ENCODE measurements around the gene BFSP1. TPM values are rescaled to one million over a fixed set of nuclear protein-coding genes. Genes with fewer than 3 reads are reported as not detected.

The BFSP1 gene
- total and polyA plus RNA-seq, 2 experiments from 2014 or later, result 2.7 to 4.9 TPM

DNA sequence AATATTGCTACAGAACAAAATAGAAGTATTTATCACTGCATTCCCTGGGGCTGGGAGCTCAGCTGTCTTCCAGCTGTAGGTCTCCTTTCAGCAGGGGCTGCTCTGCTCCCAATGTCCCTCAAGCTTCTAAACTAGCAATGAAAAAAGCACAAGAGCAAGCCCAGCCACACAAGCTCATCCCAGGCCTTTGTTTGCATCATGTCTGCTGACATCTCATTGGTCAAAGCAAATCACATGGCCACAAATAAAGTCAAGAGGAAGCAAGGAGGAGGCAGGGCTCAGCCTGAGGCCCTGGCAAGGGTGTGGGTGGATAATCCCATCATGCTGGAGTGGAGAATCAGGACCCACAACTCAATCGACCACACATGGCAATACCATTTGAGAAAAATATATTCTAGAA lies 2.2 kb upstream of the BFSP1 start:
- no peak for TF ChIP-seq STAT1 (IDR thresholded peaks at IDR 0.05; ENCODE audit: unreplicated experiment)
- TF ChIP-seq, protein P1, sequence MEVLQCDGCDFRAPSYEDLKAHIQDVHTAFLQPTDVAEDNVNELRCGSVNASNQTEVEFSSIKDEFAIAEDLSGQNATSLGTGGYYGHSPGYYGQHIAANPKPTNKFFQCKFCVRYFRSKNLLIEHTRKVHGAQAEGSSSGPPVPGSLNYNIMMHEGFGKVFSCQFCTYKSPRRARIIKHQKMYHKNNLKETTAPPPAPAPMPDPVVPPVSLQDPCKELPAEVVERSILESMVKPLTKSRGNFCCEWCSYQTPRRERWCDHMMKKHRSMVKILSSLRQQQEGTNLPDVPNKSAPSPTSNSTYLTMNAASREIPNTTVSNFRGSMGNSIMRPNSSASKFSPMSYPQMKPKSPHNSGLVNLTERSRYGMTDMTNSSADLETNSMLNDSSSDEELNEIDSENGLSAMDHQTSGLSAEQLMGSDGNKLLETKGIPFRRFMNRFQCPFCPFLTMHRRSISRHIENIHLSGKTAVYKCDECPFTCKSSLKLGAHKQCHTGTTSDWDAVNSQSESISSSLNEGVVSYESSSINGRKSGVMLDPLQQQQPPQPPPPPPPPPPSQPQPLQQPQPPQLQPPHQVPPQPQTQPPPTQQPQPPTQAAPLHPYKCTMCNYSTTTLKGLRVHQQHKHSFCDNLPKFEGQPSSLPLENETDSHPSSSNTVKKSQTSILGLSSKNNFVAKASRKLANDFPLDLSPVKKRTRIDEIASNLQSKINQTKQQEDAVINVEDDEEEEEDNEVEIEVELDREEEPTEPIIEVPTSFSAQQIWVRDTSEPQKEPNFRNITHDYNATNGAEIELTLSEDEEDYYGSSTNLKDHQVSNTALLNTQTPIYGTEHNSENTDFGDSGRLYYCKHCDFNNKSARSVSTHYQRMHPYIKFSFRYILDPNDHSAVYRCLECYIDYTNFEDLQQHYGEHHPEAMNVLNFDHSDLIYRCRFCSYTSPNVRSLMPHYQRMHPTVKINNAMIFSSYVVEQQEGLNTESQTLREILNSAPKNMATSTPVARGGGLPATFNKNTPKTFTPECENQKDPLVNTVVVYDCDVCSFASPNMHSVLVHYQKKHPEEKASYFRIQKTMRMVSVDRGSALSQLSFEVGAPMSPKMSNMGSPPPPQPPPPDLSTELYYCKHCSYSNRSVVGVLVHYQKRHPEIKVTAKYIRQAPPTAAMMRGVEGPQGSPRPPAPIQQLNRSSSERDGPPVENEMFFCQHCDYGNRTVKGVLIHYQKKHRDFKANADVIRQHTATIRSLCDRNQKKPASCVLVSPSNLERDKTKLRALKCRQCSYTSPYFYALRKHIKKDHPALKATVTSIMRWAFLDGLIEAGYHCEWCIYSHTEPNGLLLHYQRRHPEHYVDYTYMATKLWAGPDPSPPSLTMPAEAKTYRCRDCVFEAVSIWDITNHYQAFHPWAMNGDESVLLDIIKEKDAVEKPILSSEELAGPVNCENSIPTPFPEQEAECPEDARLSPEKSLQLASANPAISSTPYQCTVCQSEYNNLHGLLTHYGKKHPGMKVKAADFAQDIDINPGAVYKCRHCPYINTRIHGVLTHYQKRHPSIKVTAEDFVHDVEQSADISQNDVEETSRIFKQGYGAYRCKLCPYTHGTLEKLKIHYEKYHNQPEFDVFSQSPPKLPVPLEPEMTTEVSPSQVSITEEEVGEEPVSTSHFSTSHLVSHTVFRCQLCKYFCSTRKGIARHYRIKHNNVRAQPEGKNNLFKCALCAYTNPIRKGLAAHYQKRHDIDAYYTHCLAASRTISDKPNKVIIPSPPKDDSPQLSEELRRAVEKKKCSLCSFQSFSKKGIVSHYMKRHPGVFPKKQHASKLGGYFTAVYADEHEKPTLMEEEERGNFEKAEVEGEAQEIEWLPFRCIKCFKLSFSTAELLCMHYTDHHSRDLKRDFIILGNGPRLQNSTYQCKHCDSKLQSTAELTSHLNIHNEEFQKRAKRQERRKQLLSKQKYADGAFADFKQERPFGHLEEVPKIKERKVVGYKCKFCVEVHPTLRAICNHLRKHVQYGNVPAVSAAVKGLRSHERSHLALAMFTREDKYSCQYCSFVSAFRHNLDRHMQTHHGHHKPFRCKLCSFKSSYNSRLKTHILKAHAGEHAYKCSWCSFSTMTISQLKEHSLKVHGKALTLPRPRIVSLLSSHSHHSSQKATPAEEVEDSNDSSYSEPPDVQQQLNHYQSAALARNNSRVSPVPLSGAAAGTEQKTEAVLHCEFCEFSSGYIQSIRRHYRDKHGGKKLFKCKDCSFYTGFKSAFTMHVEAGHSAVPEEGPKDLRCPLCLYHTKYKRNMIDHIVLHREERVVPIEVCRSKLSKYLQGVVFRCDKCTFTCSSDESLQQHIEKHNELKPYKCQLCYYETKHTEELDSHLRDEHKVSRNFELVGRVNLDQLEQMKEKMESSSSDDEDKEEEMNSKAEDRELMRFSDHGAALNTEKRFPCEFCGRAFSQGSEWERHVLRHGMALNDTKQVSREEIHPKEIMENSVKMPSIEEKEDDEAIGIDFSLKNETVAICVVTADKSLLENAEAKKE (CRISPR knock-in tag; IDR thresholded peaks at IDR 0.05), result no peak
- TF ChIP-seq ZNF331 (CRISPR knock-in tag; IDR thresholded peaks at IDR 0.05; ENCODE audit: low read depth), result no peak
- no peak for TF ChIP-seq ZNF114 (CRISPR knock-in tag; IDR thresholded peaks at IDR 0.05)
- TF ChIP-seq, protein P2, sequence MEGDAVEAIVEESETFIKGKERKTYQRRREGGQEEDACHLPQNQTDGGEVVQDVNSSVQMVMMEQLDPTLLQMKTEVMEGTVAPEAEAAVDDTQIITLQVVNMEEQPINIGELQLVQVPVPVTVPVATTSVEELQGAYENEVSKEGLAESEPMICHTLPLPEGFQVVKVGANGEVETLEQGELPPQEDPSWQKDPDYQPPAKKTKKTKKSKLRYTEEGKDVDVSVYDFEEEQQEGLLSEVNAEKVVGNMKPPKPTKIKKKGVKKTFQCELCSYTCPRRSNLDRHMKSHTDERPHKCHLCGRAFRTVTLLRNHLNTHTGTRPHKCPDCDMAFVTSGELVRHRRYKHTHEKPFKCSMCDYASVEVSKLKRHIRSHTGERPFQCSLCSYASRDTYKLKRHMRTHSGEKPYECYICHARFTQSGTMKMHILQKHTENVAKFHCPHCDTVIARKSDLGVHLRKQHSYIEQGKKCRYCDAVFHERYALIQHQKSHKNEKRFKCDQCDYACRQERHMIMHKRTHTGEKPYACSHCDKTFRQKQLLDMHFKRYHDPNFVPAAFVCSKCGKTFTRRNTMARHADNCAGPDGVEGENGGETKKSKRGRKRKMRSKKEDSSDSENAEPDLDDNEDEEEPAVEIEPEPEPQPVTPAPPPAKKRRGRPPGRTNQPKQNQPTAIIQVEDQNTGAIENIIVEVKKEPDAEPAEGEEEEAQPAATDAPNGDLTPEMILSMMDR (conservative IDR thresholded peaks at IDR 0.05; ENCODE audit: low read depth in 2 of 2), result no peak
- no peak for TF ChIP-seq NANOG (IDR thresholded peaks at IDR 0.05; ENCODE audit: borderline replicate concordance)
- no peak for TF ChIP-seq EZH2 (IDR thresholded peaks at IDR 0.05; ENCODE audit: low read depth, unreplicated experiment)
- TF ChIP-seq POLR2AphosphoS5 (IDR thresholded peaks at IDR 0.05; ENCODE audit: low read depth), result peak; percentile 41; the same call in 1 of the 2 replicates
- TF ChIP-seq JUNB (IDR thresholded peaks at IDR 0.05; ENCODE audit: unreplicated experiment), result no peak
- ATAC-seq, result peak; percentile 13
- Mint-ChIP-seq H3K4me1 (peaks cover 18% of the 10 kb centered on the region), H3K27ac (no peak overlapping the region), H3K9me3 (peaks cover 4% of the 10 kb centered on the region; the same call in 2 of the 3 replicates), H3K4me3 (no peak overlapping the region), H3K36me3 (ENCODE audit: low read depth) (peaks cover 3% of the 10 kb centered on the region; the same call in 2 of the 3 replicates), H3K27me3 (ENCODE audit: insufficient read depth, low read depth, poor library complexity) (peaks cover 13% of the 10 kb centered on the region)
- Histone ChIP-seq H3K4me3 (no peak overlapping the region), H3F3A (replicated peaks; ENCODE audit: low read depth) (peaks cover 15% of the 10 kb centered on the region), H3K4me2 (peak overlapping the region; percentile 56; the same call in 1 of the 2 replicates), H3K27ac (ENCODE audit: low read depth) (peak overlapping the region; percentile 20; the same call in 1 of the 2 replicates), H3K36me3 (ENCODE audit: insufficient read depth) (no peaks in the 10 kb centered on the region), H3K27me3 (ENCODE audit: insufficient read depth) (peaks cover 23% of the 10 kb centered on the region), H4K20me1 (replicated peaks; ENCODE audit: insufficient read depth) (no peaks in the 10 kb centered on the region), H2AFZ (no peak overlapping the region), H3K9me2 (ENCODE audit: insufficient read depth) (no peaks in the 10 kb centered on the region), H3K79me2 (replicated peaks; ENCODE audit: insufficient read depth) (no peaks in the 10 kb centered on the region), H3K4me1 (ENCODE audit: insufficient read depth) (peaks cover 16% of the 10 kb centered on the region)
- DNase-seq (ENCODE audit: low spot score), result peak; percentile 68
